Naive thymus-derived CD4-positive, alpha-beta T cell (primary cell): ENCODE data around the gene MAMLD1. TPM values are rescaled to one million over a fixed set of nuclear protein-coding genes. Genes with fewer than 3 reads are reported as not detected.

ENCODE experiments used
- polyA plus RNA-seq, 2 donors: library from polyadenylated mRNA; unstranded; fragments of 300-500 nt; fragmentation: Illumina TruSeq; gene quantifications; one replicate each; pipeline ENCODE4 v1.2.3, GENCODE V29; 2021
- total RNA-seq, 6 experiments: library from RNA in 5 of 6; stranded (reverse) in 5 of 6; gene quantifications; 1 replicate in 5 of 6; 2 replicates in 1 of 6; pipeline ENCODE4 v1.2.3 and lab custom pipeline; 2021 to 2026

Gene MAMLD1
- total and polyA plus RNA-seq, 7 experiments from 2014 or later: 0.13 to 8.9 (median 0.36) TPM; not detected in 1

Other genes starting within 250 kb of the MAMLD1 start
- 10 to 100 TPM; 21.8 to 34.7 (median 28.8) TPM for gene MTM1, start 205.3 kb downstream of the MAMLD1 start, total RNA-seq
- gene MTM1, start 205.3 kb downstream of the MAMLD1 start, polyA plus RNA-seq: 10 to 100 TPM; 11.9 to 14.7 TPM